Effector CD8-positive, alpha-beta T cell (primary cell): Measurements from ENCODE around the gene KCNAB1.
"Not testable (repeated sequence)": the region's sequence is repeated elsewhere in the genome, so short reads cannot be mapped to it uniquely, and the experiment has no call there.

ENCODE experiments used
- DNase-seq: peaks from one replicate; lab custom pipeline; 2025; lab: John Stamatoyannopoulos, UW

Gene KCNAB1

GRCh38 chr3:156176048-156176447 is 55.7 kb downstream of the KCNAB1 start:
- DNase-seq: no peak

GRCh38 chr3:156176629-156177210 is 56.3 kb downstream of the KCNAB1 start:
- DNase-seq: no peak

GRCh38 chr3:156180077-156180476 is 59.7 kb downstream of the KCNAB1 start:
- DNase-seq: no peak

GRCh38 chr3:156181509-156181908 is 61.1 kb downstream of the KCNAB1 start:
- DNase-seq: no peak

- no peak for DNase-seq
Measured at GRCh38 chr3:156183396-156183795, 63.0 kb downstream of the KCNAB1 start.

- DNase-seq: no peak
Measured at GRCh38 chr3:156184156-156184555, 63.8 kb downstream of the KCNAB1 start.

- no peak for DNase-seq
Measured at GRCh38 chr3:156187146-156187769, 66.9 kb downstream of the KCNAB1 start.

GRCh38 chr3:156188757-156189156 is 68.4 kb downstream of the KCNAB1 start:
- DNase-seq: no peak

- DNase-seq: no peak
Measured at GRCh38 chr3:156189927-156190326, 69.5 kb downstream of the KCNAB1 start.

- not testable (repeated sequence) for DNase-seq
Measured at GRCh38 chr3:156194945-156195344, 74.6 kb downstream of the KCNAB1 start.

GRCh38 chr3:156197152-156197551 is 76.8 kb downstream of the KCNAB1 start:
- DNase-seq: not testable (repeated sequence)

GRCh38 chr3:156201411-156202405 is 81.3 kb downstream of the KCNAB1 start:
- DNase-seq: no peak

GRCh38 chr3:156206157-156206556 is 85.8 kb downstream of the KCNAB1 start:
- DNase-seq: no peak

- no peak for DNase-seq
Measured at GRCh38 chr3:156207802-156208685, 87.7 kb downstream of the KCNAB1 start.

GRCh38 chr3:156209631-156210335 is 89.4 kb downstream of the KCNAB1 start:
- DNase-seq: no peak

- DNase-seq: no peak
Measured at GRCh38 chr3:156211583-156211982, 91.2 kb downstream of the KCNAB1 start.

- DNase-seq: no peak
Measured at GRCh38 chr3:156214676-156215075, 94.3 kb downstream of the KCNAB1 start.

GRCh38 chr3:156215751-156216150 is 95.4 kb downstream of the KCNAB1 start:
- no peak for DNase-seq

GRCh38 chr3:156216216-156216615 is 95.8 kb downstream of the KCNAB1 start:
- DNase-seq: no peak

GRCh38 chr3:156216852-156217251 is 96.5 kb downstream of the KCNAB1 start:
- DNase-seq: no peak
